Endothelial cell of umbilical vein (primary cell): ENCODE results near the gene PPP4R4. TPM values are rescaled to one million over a fixed set of nuclear protein-coding genes. Genes with fewer than 3 reads are reported as not detected.
"Not testable (repeated sequence)": the region's sequence is repeated elsewhere in the genome, so short reads cannot be mapped to it uniquely, and the experiment has no call there.

Source experiments
- BruUV-seq: library from RNA; stranded (reverse); fragments of 400-500 nt; replicated peaks from 2 replicates; lab custom pipeline; 2021; lab: Mats Ljungman, UMichigan
- CTCF ChIA-PET: fragments of 300-600, 350-600 bp; sonication (Branson Sonifier 250); formaldehyde crosslinking; loops from one replicate; lab custom pipeline; 2021; ENCODE audit warnings: antibody characterized with exemption, inconsistent platforms; lab: Charles Lee
- POLR2A ChIA-PET: fragments of 300-600, 350-600 bp; sonication (Branson Sonifier 250); formaldehyde crosslinking; loops from one replicate; lab custom pipeline; 2021; ENCODE audit warnings: antibody characterized with exemption, inconsistent platforms; lab: Charles Lee
- DNase-seq: peaks from one replicate; pipeline ENCODE4 v3.0.0-alpha.2; 2011; ENCODE audit warnings: low read depth, low spot score
- FAIRE-seq: peaks from 2 replicates; lab custom pipeline; 2011; peaks lifted over from hg19 to GRCh38; lab: Jason Lieb, UNC
- H2AFZ ChIP-seq: 2 replicates; pipeline ENCODE4 v1.6.0; 2012; ENCODE audit warnings: low read depth, low read length, control low read depth, inconsistent platforms
- H3K27ac ChIP-seq: 2 replicates; pipeline ENCODE4 v1.5.1; 2011; ENCODE audit warnings: low read depth, mild to moderate bottlenecking, control low read depth, low read length, moderate library complexity; ENCODE audit not compliant: insufficient read depth
- H3K27me3 ChIP-seq, 2 experiments: 2 replicates each; pipeline versions ENCODE4 v1.6.0 to v1.6.1; 2011; ENCODE audit warnings: low read length in 2 of 2, mixed read lengths in 1 of 2; ENCODE audit not compliant: control insufficient read depth in 2 of 2, insufficient read depth in 2 of 2
- H3K36me3 ChIP-seq, 2 experiments: 2 replicates in 1 of 2; 3 replicates in 1 of 2; pipeline ENCODE4 v1.5.1; 2011; ENCODE audit warnings: low read length in 2 of 2, mild to moderate bottlenecking in 1 of 2, moderate library complexity in 1 of 2; ENCODE audit not compliant: control insufficient read depth in 2 of 2, insufficient read depth in 2 of 2; ENCODE audit errors: extremely low read depth in 1 of 2
- H3K4me1 ChIP-seq: 3 replicates; pipeline ENCODE4 v1.5.1; 2011; ENCODE audit warnings: mild to moderate bottlenecking, low read length; ENCODE audit not compliant: control insufficient read depth, insufficient read depth; ENCODE audit errors: extremely low read depth
- H3K4me2 ChIP-seq: 2 replicates; pipeline ENCODE4 v1.6.1; 2011; ENCODE audit warnings: low read length, control low read depth, mixed read lengths; ENCODE audit not compliant: insufficient read depth
- H3K4me3 ChIP-seq, 3 experiments: fragments of 200-600 bp in 1 of 3; sonication (generic), shearing (Covaris generic) in 1 of 3; replicated peaks in 1 of 3; 2 replicates each; pipeline ENCODE4 v1.5.1; 2011 to 2016; ENCODE audit warnings: control low read depth in 3 of 3, low read length in 3 of 3, mild to moderate bottlenecking in 2 of 3, inconsistent platforms in 1 of 3, low read depth in 1 of 3, moderate library complexity in 1 of 3; ENCODE audit not compliant: insufficient read depth in 1 of 3
- H3K79me2 ChIP-seq: 2 replicates; pipeline ENCODE4 v1.6.0; 2012; ENCODE audit warnings: low read length, inconsistent platforms; ENCODE audit not compliant: control insufficient read depth, insufficient read depth
- H3K9ac ChIP-seq: replicated peaks from 2 replicates; pipeline ENCODE3; 2011; ENCODE audit warnings: low read length, control low read depth; ENCODE audit not compliant: insufficient read depth; ENCODE audit errors: extremely low read depth
- H3K9me1 ChIP-seq: replicated peaks from 3 replicates; pipeline ENCODE4 v1.6.0; 2011; ENCODE audit warnings: mild to moderate bottlenecking, low read length; ENCODE audit not compliant: control insufficient read depth, insufficient read depth; ENCODE audit errors: extremely low read depth
- H3K9me3 ChIP-seq: replicated peaks from 2 replicates; pipeline ENCODE4 v1.5.1; 2012; ENCODE audit warnings: low read length, inconsistent platforms; ENCODE audit not compliant: control insufficient read depth, insufficient read depth
- H4K20me1 ChIP-seq: replicated peaks from 2 replicates; pipeline ENCODE3; 2011; ENCODE audit warnings: mild to moderate bottlenecking, low read length; ENCODE audit not compliant: control insufficient read depth, insufficient read depth; ENCODE audit errors: extremely low read depth
- CTCF ChIP-seq, 2 donors: IDR thresholded peaks; 1 replicate in 1 of 2; 2 replicates in 1 of 2; pipeline ENCODE4 v1.5.1; 2011; ENCODE audit warnings: low read length in 2 of 2, mild to moderate bottlenecking in 2 of 2, moderate library complexity in 2 of 2, control low read depth in 1 of 2, inconsistent platforms in 1 of 2, low read depth in 1 of 2; ENCODE audit not compliant: insufficient read depth in 1 of 2; ENCODE audit errors: extremely low read depth in 1 of 2
- EZH2 ChIP-seq: IDR thresholded peaks from 2 replicates; pipeline ENCODE4 v1.6.1; 2012; ENCODE audit warnings: borderline replicate concordance, low read depth, mild to moderate bottlenecking, moderate library complexity, low read length, inconsistent platforms; ENCODE audit not compliant: severe bottlenecking
- FOS ChIP-seq: IDR thresholded peaks from 2 replicates; pipeline ENCODE4 v1.6.1; 2011; ENCODE audit warnings: mild to moderate bottlenecking, low read length, moderate library complexity, borderline replicate concordance; ENCODE audit not compliant: insufficient read depth
- GATA2 ChIP-seq: IDR thresholded peaks from 2 replicates; pipeline ENCODE4 v1.7.0; 2011; ENCODE audit warnings: low read depth, mild to moderate bottlenecking, moderate library complexity, mixed read lengths, low read length; ENCODE audit not compliant: insufficient read length, insufficient read depth
- JUN ChIP-seq: IDR thresholded peaks from 2 replicates; pipeline ENCODE4 v1.6.1; 2011; ENCODE audit warnings: borderline replicate concordance, low read depth; ENCODE audit not compliant: insufficient read length, insufficient read depth
- MAX ChIP-seq: IDR thresholded peaks from 2 replicates; pipeline ENCODE4 v1.6.1; 2011; ENCODE audit not compliant: insufficient read depth, insufficient read length
- MYC ChIP-seq: IDR thresholded peaks from one replicate; pipeline ENCODE4 v1.6.1; 2011; ENCODE audit warnings: mild to moderate bottlenecking, low read depth, low read length
- POLR2A ChIP-seq: IDR thresholded peaks from 2 replicates; pipeline ENCODE4 v1.6.1; 2012; ENCODE audit warnings: low read depth, mild to moderate bottlenecking, control low read depth, low read length
- POLR2AphosphoS5 ChIP-seq: IDR thresholded peaks from 2 replicates; pipeline ENCODE4 v1.6.1; 2012; ENCODE audit warnings: low read depth, mild to moderate bottlenecking, control low read depth, low read length, moderate library complexity; ENCODE audit not compliant: insufficient read depth
- dilution Hi-C: fragments of 300-500 bp; cut with MboI; formaldehyde crosslinking; loops from one replicate; pipeline ENCODE4 v1.15.0; 2019; ENCODE audit warnings: low sequenced_read_pairs; ENCODE audit not compliant: extremely low pct_ligation_motif_present
- intact Hi-C: fragments of 100-400 bp; cut with micrococcal nuclease; formaldehyde crosslinking; loops from one replicate; pipeline ENCODE4 v1.10.0; 2022
- polyA plus RNA-seq, 4 experiments: library from polyadenylated mRNA; depleted of rRNA in 3 of 4; stranded (reverse) in 3 of 4; unstranded in 1 of 4; fragments of >200 nt; gene quantifications; 2 replicates each; pipeline versions ENCODE4 v1.2.1 to v1.2.3, GENCODE V29; 2011 to 2012; ENCODE audit warnings: missing spikeins in 1 of 4
- total RNA-seq: library from RNA; stranded (reverse); gene quantifications from 2 replicates; pipeline ENCODE4 v1.2.3, GENCODE V29; 2021

The PPP4R4 gene
- total and polyA plus RNA-seq, 2 donors (not counting 3 experiments of a cell fraction or from before 2014, with no cell fraction given): not detected

- POLR2A ChIA-PET: no interaction called here
- BruUV-seq: no TSS peak
- H3K9me3 ChIP-seq: no peaks in the 10 kb centered on the region
- no peak for DNase-seq
- no peaks in the 10 kb centered on the region for H4K20me1 ChIP-seq
- CTCF ChIA-PET: no interaction called here
- H3K27ac ChIP-seq: no peak overlapping the region
- TF ChIP-seq FOS (no peak), JUN (no peak), POLR2AphosphoS5 (no peak), CTCF (IDR thresholded peaks at IDR 0.05; ENCODE audit: extremely low read depth in 1 of 2, insufficient read depth in 1 of 2, low read depth in 1 of 2, low read length in 2 of 2) (no peak), POLR2A (no peak), EZH2 (no peak), MYC (no peak), MAX (no peak), GATA2 (no peak)
- no peaks in the 10 kb centered on the region for H3K36me3 ChIP-seq
- H3K27me3 ChIP-seq: no peaks in the 10 kb centered on the region
- H3K4me2 ChIP-seq: no peak overlapping the region
- dilution Hi-C loops (loop anchor here (10.0 kb wide), 1 partner anchor 54 kb away; no protein-coding TSS in a partner anchor), intact Hi-C loops (no loop called here)
- no peaks in the 10 kb centered on the region for H3K79me2 ChIP-seq
- H3K4me3 ChIP-seq: no peak overlapping the region
- H2AFZ ChIP-seq: no peak overlapping the region
- H3K9me1 ChIP-seq: no peaks in the 10 kb centered on the region
- H3K4me1 ChIP-seq: no peaks in the 10 kb centered on the region
- FAIRE-seq: no peak
- no peak overlapping the region for H3K9ac ChIP-seq
Observed at GRCh38 chr14:94269156-94269555, 95.0 kb downstream of the PPP4R4 start.

GRCh38 chr14:94276898-94277561 lies 102.9 kb downstream of the PPP4R4 start:
- H3K9me3 ChIP-seq, H3K27me3 ChIP-seq, H3K4me2 ChIP-seq, BruUV-seq, dilution Hi-C loops, H3K36me3 ChIP-seq, H3K9me1 ChIP-seq, POLR2A ChIA-PET, H4K20me1 ChIP-seq, H3K79me2 ChIP-seq, DNase-seq, H3K4me1 ChIP-seq, H3K4me3 ChIP-seq, H3K27ac ChIP-seq, H2AFZ ChIP-seq, intact Hi-C loops, CTCF ChIA-PET, H3K9ac ChIP-seq, FAIRE-seq: not testable (repeated sequence)
